Measurements from ENCODE around the gene P3H4.

DNA sequence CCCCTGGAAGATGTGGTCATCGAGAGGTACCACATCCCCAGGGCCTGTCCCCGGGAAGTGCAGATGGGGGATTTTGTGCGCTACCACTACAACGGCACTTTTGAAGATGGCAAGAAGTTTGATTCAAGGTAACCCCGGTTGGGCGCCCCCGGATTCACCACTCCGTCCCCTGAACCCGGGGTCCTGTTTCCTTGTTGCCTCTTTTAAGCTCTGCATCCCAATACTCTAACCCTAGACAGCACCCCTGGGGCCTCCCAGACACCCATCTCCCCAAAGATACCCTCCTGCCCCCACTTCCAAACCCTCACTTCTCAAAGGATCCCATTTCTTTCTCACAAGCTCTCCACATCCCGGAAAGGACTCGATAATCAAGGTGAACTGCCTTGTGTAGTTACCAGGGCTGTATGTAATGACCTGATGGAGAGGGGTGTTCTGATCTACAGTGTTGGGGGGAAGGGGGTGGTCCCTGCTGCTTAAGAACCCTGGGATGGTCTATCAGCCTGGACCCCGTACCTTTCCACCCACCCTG is 1.5 kb upstream of the P3H4 start:
- TF ChIP-seq, protein P1, sequence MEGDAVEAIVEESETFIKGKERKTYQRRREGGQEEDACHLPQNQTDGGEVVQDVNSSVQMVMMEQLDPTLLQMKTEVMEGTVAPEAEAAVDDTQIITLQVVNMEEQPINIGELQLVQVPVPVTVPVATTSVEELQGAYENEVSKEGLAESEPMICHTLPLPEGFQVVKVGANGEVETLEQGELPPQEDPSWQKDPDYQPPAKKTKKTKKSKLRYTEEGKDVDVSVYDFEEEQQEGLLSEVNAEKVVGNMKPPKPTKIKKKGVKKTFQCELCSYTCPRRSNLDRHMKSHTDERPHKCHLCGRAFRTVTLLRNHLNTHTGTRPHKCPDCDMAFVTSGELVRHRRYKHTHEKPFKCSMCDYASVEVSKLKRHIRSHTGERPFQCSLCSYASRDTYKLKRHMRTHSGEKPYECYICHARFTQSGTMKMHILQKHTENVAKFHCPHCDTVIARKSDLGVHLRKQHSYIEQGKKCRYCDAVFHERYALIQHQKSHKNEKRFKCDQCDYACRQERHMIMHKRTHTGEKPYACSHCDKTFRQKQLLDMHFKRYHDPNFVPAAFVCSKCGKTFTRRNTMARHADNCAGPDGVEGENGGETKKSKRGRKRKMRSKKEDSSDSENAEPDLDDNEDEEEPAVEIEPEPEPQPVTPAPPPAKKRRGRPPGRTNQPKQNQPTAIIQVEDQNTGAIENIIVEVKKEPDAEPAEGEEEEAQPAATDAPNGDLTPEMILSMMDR (conservative IDR thresholded peaks at IDR 0.05; ENCODE audit: low read depth, low read length) = no peak
- TF ChIP-seq EZH2 (IDR thresholded peaks at IDR 0.05; ENCODE audit: low read length, unreplicated experiment) (no peak), EZH2phosphoT487 (IDR thresholded peaks at IDR 0.05; ENCODE audit: borderline replicate concordance, low read length) (no peak)
